HTERT RPE-1 (cell line): Measurements from ENCODE around the gene ZNF764.
"Not testable (repeated sequence)": the region's sequence is repeated elsewhere in the genome, so short reads cannot be mapped to it uniquely, and the experiment has no call there.

Source experiments
- in situ Hi-C: fragments of 300-500 bp; cut with MboI; formaldehyde crosslinking; loops from 4 replicates; pipeline ENCODE4 v1.14.3; 2020; ENCODE audit warnings: low sequenced_read_pairs

The ZNF764 gene

DNA sequence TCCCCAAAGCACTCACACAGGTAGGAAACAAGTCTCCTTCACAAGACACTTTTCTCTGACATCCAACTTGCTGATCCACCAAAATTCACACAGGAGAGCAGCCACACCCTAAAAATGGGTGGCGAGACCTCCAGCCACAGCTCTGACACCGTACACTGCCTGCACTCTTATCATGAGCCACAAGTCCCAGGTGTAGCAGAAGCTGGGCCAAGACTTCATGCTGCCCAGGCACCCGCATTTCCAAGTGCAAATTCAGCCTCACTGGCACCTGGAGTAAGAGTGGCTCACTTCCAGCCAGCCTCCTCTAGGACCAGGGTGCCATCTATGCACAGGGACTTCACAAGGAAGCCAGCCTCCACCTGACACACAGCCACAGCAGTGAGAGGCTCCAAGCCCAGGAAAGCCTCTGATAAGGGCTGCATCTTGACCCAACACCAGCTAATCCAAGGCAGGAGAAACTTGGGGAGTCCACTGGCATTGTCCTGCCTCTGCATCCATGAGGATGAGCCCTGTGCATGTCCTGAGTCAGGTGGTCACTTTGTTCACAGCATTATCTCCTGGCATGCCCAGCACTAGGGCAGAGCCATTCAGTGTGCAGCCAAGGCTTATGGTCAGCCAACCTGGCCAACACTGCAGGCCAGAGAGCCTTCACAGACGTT is 29.2 kb downstream of the ZNF764 start:
- in situ Hi-C loops: no loop called here

DNA sequence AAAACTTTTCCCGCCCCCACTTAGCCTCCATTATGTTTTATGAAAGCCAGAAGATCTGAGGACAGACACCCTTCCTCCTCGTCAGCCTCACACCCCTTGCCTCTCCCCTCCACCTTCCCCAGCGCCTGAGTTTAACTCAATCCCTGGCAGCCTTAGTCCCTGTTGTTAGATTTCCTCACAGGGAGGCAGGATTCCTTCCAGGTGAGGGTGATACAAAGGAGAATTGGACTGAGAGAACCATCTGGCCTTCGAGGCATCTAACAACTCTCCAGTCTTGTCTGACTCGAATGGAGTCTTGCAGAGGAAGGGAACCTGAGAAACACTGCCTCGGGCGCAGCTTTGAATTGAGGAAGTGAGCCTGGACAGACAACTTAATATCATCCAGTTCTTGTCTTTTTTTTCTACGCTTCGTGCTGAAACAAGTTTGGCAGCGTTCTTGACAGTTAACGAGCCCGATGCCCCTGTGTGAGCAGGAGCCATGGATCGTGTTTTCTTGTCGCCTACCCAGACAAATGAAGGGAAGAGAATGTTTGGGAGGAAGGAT is 30.5 kb downstream of the ZNF764 start:
- in situ Hi-C loops: no loop called here

DNA sequence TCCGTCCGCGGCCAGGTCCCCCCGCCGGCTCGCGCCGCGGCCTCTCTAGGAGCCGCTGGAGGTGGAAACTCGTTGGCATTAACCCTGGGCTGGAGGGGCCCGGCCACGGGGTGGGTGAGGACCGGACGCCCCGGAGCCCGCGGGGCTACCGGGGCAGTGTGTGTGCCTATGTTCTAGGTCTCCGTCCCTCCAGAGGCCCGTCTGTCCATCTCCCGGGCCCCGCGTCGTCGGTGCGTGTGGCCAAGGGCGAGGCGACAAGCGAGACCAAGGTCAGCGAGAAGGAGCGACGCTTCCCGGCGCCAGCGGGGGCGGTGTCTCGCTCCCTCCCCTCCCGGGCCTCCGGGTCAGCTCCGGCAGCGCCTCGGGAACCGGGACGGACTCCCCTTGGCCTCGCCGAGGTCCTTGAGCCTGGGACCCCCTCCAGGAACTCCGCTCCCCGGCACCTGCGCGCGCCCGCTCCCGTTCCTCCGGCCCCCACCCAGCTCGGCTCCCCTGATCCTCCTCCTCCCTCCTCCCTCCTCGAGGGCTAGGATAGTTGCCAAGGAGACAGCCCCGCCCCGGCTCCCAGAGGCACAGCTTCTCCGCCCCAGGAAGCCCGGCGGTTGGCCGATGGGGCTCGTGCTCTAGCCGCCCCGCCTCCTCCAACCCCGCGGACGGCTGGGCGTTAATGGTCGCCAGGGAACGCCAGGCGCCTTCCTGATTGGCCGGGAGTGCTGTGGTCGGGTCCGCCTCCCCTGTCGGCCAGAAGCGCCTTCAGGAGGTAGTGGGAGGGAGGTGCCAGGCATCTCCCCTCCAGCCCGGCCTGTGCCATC is 31.1 kb downstream of the ZNF764 start:
- in situ Hi-C loops: no loop called here

DNA sequence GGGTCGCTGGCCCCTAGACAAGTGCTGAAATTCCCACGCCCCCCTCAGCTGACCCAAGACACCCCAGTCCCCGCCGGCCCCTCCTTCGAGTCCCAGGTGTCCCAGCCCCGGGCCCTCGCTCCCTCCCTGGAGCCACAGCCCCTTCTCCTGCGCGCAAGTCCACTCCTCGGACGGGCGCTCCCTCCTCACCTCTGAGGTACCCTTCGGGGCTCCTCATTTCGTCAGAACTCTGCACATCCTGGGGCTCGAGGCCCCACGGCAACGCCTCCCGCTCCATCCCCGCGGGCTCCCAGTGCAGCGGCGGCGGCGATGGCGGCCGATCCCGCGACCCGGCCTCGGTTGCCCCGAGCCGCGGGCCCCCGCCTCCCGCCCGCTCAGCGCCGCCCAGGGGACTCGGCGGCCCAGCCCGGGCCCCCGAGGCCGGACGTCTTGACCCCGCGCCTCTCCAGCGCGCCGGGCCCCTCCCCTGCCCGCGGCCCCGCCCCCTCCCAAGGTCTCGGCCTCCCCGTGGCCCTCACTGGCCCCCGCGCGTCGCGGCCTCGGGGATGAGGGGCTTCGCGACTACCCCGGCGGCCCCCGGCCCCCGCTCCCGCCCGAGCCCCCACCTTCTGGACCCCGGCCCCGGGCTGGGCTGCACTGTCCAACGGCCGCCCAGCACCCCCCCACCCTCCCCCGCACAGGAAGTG is 31.9 kb downstream of the ZNF764 start, which contains the start of gene ZNF768:
ZNF768 (minus strand) TSS at position 430 of the 686 bp plus-strand sequence; CDS start at position 277, 153 bp downstream.
- in situ Hi-C loops: no loop called here

- in situ Hi-C loops: no loop called here
These were observed 32.4 kb downstream of the ZNF764 start for GRCh38 chr16:30525844-30526136.

DNA sequence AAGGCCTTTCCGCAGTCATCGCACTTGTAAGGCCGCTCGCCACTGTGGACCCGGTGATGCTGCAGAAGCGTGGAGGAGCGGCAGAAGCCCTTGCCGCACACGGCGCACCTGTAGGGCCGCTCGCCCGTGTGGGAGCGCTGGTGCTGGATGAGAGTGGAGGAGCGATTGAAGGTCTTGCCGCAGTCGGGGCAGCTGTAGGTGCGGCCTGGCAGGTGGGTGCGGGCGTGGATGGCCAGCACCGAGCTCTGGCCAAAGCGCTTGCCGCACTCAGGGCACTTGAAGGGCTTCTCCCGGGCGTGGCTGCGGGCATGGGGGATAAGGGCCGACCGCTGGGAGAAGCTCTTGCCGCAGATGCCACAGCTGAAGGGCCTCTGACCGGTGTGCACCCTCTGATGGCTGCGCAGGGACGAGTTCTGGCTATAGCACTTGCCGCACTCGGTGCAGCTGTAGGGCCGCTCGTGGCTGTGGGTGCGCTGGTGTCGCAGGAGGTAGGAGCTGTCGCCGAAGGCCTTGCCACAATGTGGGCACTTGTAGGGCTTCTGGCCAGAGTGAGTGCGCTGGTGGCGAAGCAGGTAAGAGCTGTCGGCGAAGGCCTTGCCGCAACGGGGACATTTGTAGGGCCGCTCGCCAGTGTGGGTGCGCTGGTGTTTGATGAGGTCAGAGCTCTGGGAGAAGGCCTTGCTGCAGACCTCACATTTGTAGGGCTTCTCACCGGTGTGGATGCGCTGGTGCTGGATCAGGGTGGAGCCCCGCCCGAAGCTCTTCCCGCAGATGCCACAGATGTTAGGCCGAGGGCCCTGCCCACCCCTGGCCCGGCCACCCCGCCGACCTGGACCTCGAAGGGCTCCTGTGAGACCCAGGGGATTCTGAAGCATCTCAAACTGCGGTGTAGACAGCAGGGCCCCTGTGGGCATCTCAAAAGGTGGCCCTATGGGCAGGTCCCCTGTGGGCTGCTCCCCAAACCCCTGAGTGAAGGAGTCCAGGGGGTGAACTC is 33.3 kb downstream of the ZNF764 start:
- in situ Hi-C loops: no loop called here

DNA sequence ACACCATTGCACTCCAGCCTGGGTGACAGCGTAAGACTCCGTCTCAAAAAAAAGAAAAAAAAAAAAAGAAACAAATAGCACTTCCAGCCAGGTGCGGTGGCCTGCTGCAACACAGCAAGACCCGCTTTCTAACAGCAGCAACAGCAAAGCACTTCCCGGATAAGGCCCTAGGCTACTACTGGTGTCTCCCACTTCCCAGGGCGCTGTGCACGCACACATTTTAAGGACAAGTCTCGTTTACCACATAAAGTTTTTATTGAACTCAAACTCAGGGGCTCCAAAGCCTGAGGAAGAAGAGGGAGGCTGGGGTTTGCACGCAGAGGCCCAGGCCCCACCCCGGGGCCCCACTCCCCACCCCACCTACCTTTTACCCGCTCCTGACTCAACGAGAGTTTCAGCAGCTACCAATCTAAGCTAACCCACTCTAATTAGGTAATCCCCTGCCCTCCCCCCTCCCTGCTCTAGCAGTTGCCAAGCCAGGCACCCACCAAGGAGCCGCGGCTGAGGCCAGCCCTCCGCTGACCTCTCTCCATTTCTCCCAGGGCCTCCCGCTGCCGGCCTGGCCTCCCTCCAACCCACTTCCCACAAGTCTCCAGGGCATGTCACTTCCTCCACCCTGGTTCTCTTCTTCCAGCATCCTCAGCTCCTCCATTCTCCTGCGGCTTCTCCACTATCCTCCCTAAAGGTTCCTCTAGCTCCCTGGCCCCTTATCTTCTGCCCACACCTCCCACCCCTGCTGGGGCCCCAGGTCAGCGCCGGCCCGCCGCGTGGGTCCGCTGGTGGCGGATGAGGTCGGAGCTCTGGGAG is 34.2 kb downstream of the ZNF764 start:
- in situ Hi-C loops: no loop called here

- in situ Hi-C loops: not testable (repeated sequence)
These were observed 35.3 kb downstream of the ZNF764 start for GRCh38 chr16:30522702-30523463.

GRCh38 chr16:30521873-30522641 is 36.1 kb downstream of the ZNF764 start:
- in situ Hi-C loops: no loop called here

DNA sequence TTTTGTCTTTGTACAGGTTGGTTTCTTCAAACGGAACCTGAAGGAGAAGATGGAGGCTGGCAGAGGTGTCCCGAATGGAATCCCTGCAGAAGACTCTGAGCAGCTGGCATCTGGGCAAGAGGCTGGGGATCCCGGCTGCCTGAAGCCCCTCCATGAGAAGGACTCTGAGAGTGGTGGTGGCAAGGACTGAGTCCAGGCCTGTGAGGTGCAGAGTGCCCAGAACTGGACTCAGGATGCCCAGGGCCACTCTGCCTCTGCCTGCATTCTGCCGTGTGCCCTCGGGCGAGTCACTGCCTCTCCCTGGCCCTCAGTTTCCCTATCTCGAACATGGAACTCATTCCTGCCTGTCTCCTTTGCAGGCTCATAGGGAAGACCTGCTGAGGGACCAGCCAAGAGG is 36.7 kb downstream of the ZNF764 start:
- in situ Hi-C loops: no loop called here

DNA sequence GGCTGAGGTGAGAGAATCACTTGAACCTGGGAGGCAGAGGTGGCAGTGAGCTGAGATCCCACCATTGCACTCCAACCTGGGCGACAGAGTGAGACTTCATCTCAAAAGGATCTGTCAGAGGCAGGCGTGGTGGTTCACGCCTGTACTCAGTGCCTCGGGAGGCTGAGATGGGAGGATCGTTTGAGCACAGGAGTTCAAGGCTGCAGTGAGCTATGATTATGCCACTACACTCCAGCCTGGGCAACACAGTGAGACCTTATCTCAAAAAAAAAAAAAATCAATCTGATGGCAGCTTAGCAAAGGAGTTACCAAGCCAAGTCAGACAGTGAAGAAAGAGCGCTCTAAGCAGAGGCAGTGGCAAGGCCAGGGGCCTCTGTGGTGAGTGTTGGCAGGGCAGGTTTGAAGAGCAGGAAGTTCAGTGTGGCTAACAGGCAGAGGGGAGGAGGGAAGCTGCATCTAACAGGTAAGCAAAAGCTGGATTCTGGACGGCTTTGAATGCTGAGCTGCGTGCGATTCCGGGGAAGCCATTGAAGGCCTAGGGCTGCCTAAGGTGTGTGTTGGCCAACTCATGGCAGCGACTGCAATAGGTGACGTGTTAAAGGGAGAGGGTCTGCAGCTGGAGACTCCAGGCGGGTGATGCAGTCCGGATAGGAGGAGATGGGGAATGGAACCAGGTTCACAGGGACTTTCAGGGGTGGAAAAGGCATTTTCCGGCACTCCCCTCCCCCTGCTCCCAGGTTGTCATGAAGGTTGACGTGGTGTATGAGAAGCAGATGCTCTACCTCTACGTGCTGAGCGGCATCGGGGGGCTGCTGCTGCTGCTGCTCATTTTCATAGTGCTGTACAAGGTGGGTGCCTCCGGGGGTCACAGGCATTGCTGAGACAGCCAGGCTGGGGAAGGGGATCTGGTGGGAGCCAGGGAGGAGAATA is 38.8 kb downstream of the ZNF764 start:
- in situ Hi-C loops: no loop called here

- in situ Hi-C loops: no loop called here
These were observed 39.6 kb downstream of the ZNF764 start for GRCh38 chr16:30518552-30518951.

- in situ Hi-C loops: no loop called here
These were observed 42.9 kb downstream of the ZNF764 start for GRCh38 chr16:30515275-30515674.

GRCh38 chr16:30511509-30511908 is 46.7 kb downstream of the ZNF764 start:
- in situ Hi-C loops: no loop called here

GRCh38 chr16:30510376-30510938 is 47.7 kb downstream of the ZNF764 start:
- in situ Hi-C loops: no loop called here

DNA sequence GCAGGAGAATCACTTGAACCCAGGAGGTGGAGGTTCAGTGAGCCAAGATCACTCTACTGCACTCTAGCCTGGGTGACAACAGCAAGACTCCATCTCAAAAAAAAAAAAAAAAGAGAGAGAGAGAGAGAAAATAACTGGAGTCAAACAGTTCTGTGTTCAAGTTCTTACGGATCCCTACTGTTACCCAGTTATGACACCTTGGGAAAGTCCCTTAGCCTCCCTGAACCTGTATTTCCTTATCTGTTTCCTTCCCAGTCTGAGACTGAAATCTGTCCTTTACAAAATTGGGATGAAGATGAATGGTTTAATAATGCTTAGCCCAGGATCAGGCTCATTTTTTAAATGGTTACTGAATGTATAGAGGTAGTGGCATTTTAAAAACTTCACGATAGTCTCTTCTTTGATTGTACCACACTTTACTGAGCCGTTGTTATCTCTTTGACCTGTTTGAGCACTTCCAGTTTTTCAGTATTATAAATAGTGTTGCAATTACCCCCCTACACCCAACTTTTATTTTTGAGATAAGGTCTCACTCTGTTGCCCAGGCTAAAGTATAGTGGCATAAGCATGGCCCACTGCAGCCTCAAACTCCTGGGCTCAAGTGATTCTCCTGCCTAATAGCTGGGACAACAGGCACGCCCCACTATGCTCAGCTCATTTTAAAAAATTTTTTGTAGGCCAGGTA is 49.0 kb downstream of the ZNF764 start:
- in situ Hi-C loops: no loop called here
